ENCODE data around the gene AKAP5. TPM values are rescaled to one million over a fixed set of nuclear protein-coding genes. Genes with fewer than 3 reads are reported as not detected.
A peak's percentile ranks its signal among the peaks of the same experiment; 100 is the strongest.

AKAP5 gene
- total RNA-seq, 2 donors from 2014 or later: 0.26 to 0.27 TPM

GRCh38 chr14:64493455-64493854 lies 28.2 kb downstream of the AKAP5 start:
- intact Hi-C loops (cut with DNase I): no loop called here
- no peak for ATAC-seq

DNA sequence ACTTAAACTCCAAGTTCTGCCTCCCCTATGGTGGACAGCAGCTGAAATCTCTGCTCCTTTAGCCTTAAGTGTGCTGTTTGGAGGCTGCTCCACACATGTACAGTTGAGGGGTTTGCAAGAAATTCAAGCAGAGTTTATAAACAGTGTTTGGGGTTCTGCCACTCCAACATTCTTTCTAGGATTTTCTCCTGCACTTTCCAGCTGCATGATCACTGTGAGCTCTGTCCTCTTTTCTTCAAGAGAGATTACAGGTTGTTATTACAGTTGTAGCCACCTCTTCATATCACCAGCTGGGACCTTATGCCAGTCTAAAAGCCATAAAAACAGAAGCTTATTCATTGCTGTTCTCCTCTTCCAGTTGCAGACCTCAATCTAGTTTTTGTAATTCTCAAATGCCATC lies 30.0 kb downstream of the AKAP5 start:
- DNase-seq (no peak), ATAC-seq (no peak)
- intact Hi-C loops (cut with DNase I): no loop called here

More at GRCh38 chr14:64493455-64493854, 28.2 kb downstream of the AKAP5 start:
- DNase-seq: no peak

DNA sequence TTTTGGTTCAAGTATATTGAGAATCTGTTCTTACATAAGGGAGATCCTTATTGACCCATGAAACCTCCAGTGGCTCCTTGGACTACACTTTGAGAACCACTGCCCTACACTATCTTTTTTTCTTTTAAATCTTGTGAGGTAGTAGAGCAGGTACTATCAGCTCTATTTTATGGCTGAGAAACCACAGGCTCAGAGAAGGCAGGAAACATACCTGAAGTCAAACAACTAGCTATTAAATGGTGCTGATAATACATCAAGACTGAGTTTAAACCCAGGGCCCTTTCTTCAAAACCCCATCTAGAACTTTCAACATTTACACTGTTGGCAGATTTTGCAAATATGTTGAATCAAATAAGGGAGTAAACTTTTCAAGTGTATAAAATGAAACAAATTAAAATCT lies 31.5 kb downstream of the AKAP5 start:
- no peak for ATAC-seq
- intact Hi-C loops (cut with DNase I): no loop called here

DNA sequence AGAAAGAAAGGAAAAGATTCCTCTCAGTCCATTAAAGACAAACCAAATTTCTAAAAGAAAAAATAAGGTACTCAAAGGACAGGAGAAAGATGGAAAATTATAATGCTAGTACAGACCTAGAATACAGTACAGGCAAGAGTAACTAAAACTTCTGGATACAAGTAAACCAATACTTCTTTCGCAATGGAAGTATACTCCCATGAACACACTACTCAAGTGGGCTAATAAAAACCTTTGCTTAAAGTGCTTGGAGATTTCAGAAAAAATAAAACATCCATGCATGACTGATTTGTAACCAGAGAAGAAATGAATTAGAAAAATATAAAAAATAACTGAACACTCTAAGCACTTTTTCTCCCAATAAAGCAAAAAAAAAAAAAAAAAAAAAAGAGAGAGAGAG lies 34.8 kb downstream of the AKAP5 start:
- no peak for ATAC-seq
- intact Hi-C loops (cut with DNase I): no loop called here
- DNase-seq: no peak

More for the DNA sequence above, 31.5 kb downstream of the AKAP5 start:
- DNase-seq: no peak

DNA sequence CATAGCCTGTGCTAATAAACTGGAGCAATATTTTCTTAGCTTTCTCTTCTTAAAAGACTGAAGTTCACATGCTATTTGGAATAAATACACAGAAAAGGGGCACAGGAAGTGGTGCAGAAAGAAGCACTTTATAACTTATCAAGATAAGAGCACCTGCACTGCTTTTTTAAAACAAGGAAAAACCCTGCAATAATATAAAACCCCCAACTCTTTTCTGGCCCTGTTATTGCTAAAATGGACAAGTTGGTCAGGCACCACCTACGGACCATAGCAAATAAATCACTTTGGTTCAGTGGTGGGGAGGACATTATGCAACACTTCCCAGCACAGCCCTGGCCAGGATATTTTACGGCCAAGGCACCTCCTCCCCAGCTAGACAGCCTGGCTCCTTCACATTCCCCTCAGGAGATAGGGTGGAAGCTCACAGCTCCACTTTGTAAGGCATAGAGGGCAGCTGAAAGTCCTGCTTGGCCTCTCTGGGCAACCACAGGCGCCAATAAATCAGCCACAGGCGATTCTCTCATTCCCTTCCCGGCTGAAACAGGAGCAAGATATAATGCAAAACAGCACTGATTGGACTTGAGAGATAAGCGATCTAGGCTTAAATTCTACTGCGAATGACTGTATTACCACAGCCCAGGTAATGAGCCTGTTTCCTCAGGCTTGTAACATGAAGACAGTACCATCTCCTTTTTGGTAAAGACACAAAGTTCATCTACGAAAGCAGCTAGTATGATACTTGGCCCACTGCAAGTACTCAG lies 36.3 kb downstream of the AKAP5 start:
- peak in 1 of 2 donors; percentile 7 for ATAC-seq
- DNase-seq: peak; percentile 73
- intact Hi-C loops (cut with DNase I): no loop called here

DNA sequence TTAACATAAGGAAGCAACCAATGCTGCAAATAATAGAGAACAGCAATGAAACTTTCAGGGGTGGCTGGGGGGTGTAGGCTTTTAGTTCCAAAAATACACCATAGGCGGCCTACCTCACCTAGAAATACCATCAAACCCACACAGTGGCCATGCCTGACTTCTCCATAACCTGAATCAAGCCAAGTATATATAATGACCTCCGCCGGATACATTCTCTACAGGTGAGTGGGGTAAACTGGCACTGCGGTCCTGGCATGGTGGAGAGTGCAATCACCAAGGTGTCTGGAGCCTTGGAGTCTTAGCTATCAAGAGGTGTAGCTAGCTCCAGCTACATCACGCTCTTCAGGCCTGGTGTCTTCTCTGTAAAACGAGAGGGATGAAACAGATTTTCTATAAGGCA lies 37.2 kb downstream of the AKAP5 start:
- ATAC-seq: no peak
- intact Hi-C loops (cut with DNase I): no loop called here

GRCh38 chr14:64502887-64503433 lies 37.7 kb downstream of the AKAP5 start:
- DNase-seq (peak; percentile 29), ATAC-seq (peak in 1 of 2 donors; percentile 3)
- intact Hi-C loops (cut with DNase I): no loop called here

More for the DNA sequence above, 37.2 kb downstream of the AKAP5 start:
- DNase-seq: no peak

GRCh38 chr14:64503434-64504309 lies 38.4 kb downstream of the AKAP5 start, which contains the start of gene ZBTB25:
TSS of gene ZBTB25 (minus strand) at chr14:64503838. CDS start at chr14:64490533, 13,305 bp downstream.
- intact Hi-C loops (cut with DNase I): no loop called here
- DNase-seq (peak; percentile 93), ATAC-seq (peak; percentile 75 to 85)

- intact Hi-C loops (cut with DNase I): no loop called here
- DNase-seq: peak; percentile 90
- ATAC-seq: peak; percentile 70 to 75
Measured at GRCh38 chr14:64504310-64504896, 39.1 kb downstream of the AKAP5 start, which contains the start of gene ZBTB1. TSS of gene ZBTB1 (plus strand) at chr14:64504770. CDS start at chr14:64521505, 16,735 bp downstream.

DNA sequence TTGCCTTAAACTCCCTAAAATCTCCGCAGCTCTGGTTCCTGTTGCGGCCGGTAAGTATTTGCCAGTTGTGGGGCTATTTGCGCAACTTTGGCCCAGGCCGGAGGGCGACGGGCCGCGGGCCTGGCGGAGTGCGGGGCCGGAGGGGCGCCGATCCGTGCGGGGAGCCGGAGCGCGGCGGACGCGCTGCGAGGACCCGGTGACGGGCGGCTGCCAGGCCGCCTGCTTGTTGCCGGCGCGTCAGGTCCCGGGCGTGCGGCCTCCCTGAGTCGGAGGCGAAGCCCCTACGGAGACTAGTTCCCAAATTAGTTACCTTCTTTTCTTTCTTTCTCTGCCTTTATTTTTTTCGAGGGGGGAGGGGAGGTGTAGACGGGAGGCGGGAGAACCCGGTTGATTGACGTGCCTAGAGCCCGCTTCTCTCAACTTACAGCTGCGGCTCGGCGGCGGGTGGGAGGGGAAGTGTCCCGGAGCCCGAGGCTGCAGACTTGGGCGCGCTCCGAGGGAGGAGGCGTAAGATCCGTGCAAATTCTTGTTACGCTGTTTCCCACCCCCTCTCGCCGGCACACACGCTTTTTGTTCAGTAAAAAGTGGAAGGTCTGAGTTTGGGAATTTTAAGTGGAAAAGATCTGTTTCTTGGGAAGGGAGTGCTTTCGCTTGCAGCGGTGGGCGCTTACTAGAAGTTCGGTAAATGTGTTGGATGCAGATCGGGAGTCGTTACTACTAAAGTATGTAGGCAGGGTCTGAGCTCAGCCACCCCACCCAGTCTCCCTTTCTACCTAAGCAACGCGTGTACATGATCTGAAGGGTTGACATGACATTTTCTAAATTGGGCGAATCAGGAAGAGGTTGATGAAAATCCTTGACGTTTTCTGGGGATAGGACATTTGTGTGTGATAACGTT lies 39.8 kb downstream of the AKAP5 start:
- peak; percentile 58 to 67 for ATAC-seq
- intact Hi-C loops (cut with DNase I): no loop called here
- DNase-seq: peak; percentile 93

DNA sequence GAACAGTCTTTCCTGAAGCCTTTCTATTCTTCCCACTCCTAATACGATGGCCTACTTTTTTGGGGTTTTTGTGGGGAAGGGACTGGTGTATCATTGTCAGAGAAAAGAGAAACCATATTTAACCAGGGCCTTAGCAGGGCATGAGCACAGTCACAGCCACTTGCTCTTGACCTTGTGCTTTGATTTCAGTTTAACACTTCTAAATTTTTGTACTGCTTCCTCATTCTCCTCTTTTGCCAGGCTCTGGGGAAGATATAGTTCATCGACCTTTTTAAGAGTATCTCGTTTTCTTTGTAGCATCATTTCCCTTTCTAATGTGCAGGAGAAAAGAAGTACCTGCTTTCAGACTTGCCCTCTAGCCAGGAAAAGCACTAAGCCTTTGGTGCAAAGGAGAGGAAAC lies 41.4 kb downstream of the AKAP5 start:
- intact Hi-C loops (cut with DNase I): no loop called here
- ATAC-seq (no peak), DNase-seq (no peak)

DNA sequence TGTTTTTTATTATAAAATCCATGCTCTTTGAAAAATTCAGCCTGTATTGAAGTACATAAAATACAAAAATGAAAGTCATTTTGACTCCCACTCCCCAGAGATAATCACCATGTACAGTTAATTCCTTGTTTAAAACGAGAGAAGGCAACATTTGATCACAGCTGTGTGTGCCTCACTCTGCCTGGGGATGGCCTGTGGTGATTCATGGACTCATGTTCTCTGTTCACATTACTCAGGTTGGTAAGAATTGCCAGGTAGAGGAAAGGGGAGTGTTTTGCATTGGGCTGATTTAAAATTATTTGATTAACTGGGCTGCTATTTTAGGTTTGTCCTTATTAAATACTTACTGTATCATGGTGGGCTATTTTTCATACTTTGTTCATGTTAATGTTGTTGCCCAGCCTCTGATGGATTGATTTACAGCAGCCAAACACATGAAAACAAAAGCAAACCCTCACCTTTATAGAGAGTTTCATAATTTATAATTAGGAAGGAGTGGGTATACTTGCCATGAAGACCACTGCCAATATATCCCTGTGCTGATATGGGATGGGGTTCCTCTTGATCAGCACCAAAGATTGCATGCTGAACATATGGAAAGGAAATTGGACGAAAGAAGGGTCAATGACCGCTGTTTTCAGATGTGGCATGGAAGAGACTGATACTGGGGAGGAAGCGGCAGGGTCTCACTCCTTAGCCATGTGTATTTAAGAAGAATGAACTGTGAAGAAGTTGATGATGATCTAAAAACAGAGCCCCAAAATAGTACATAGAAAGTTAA lies 42.3 kb downstream of the AKAP5 start:
- DNase-seq (no peak), ATAC-seq (no peak)
- intact Hi-C loops (cut with DNase I): no loop called here

DNA sequence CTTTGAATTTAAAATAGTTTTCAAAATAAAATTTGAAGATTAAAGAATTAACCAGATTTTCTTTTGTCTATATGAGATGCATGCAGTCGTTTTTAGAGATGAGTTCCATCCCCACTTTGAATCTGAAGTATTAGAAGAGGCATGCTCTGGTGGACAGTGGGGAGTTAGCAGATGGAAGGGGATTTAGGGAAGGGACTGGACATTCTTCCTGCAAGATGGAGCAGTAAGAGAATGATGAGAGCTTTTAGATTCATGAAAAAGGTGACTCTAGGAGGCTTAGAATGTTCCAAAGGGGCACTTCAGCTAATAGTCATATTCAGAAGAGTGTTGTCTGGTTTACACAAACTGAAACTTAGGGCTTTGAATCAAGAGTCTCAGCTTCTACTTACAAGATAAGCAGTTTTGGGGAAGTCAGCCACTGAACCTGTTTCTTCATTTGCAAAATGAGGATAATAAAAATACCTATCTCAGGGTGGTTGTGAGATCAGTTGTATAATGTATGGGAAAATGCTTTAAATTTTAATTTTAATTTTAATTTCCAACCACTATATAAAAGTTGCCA lies 43.0 kb downstream of the AKAP5 start:
- DNase-seq: no peak
- intact Hi-C loops (cut with DNase I): no loop called here
- no peak for ATAC-seq

GRCh38 chr14:64509036-64509435 lies 43.7 kb downstream of the AKAP5 start:
- intact Hi-C loops (cut with DNase I): no loop called here
- ATAC-seq: no peak

GRCh38 chr14:64510825-64511671 lies 45.7 kb downstream of the AKAP5 start:
- intact Hi-C loops (cut with DNase I): no loop called here
- ATAC-seq: peak in 1 of 2 donors; percentile 63
- peak; percentile 55 for DNase-seq

More at GRCh38 chr14:64509036-64509435, 43.7 kb downstream of the AKAP5 start:
- DNase-seq: no peak

GRCh38 chr14:64513271-64513670 lies 48.0 kb downstream of the AKAP5 start:
- DNase-seq (no peak), ATAC-seq (no peak)
- intact Hi-C loops (cut with DNase I): no loop called here
